CD14-positive monocyte (primary cell): ENCODE results near the gene EEPD1. TPM values are rescaled to one million over a fixed set of nuclear protein-coding genes. Genes with fewer than 3 reads are reported as not detected.

ENCODE experiments used
- DNase-seq, 3 donors: peaks; one replicate each; pipeline ENCODE4 v3.0.0-alpha.2; 2011 to 2022
- H2AFZ ChIP-seq: 2 replicates; pipeline ENCODE4 v1.6.0; 2012; ENCODE audit warnings: mild to moderate bottlenecking, low read depth, low read length, inconsistent platforms; ENCODE audit not compliant: insufficient read depth, poor library complexity, severe bottlenecking
- H3K27ac ChIP-seq, 2 donors: 1 replicate in 1 of 2; 2 replicates in 1 of 2; pipeline ENCODE4 v1.5.1; 2012 to 2013; ENCODE audit warnings: low read length in 2 of 2, control low read depth in 1 of 2, inconsistent platforms in 1 of 2, low read depth in 1 of 2, mild to moderate bottlenecking in 1 of 2
- H3K27me3 ChIP-seq, 2 donors: one replicate each; pipeline versions ENCODE4 v1.6.0 to v1.6.1; 2011 to 2013; ENCODE audit warnings: low read length in 2 of 2; ENCODE audit not compliant: control insufficient read depth in 2 of 2, insufficient read depth in 2 of 2
- H3K36me3 ChIP-seq, 2 donors: replicated peaks in 1 of 2; 1 replicate in 1 of 2; 2 replicates in 1 of 2; pipeline versions ENCODE4 v1.5.1 to v1.6.1; 2012 to 2013; ENCODE audit warnings: low read length in 2 of 2, control low read depth in 1 of 2, inconsistent platforms in 1 of 2, mild to moderate bottlenecking in 1 of 2; ENCODE audit not compliant: insufficient read depth in 2 of 2, control insufficient read depth in 1 of 2
- H3K4me1 ChIP-seq, 2 donors: 1 replicate in 1 of 2; 2 replicates in 1 of 2; pipeline versions ENCODE4 v1.5.1 to v1.6.1; 2012 to 2013; ENCODE audit warnings: low read length in 2 of 2, control low read depth in 1 of 2, inconsistent platforms in 1 of 2, mild to moderate bottlenecking in 1 of 2, moderate library complexity in 1 of 2; ENCODE audit not compliant: insufficient read depth in 2 of 2, control insufficient read depth in 1 of 2
- H3K4me2 ChIP-seq: replicated peaks from 2 replicates; pipeline ENCODE3; 2012; ENCODE audit warnings: low read length, moderate library complexity, mild to moderate bottlenecking; ENCODE audit not compliant: poor library complexity, severe bottlenecking; ENCODE audit errors: extremely low read depth
- H3K4me3 ChIP-seq, 3 experiments: fragments of 200-600 bp in 1 of 3; sonication (generic) in 1 of 3; replicated peaks in 1 of 3; 1 replicate in 2 of 3; 2 replicates in 1 of 3; pipeline ENCODE4 v1.5.1; 2011 to 2013; ENCODE audit warnings: low read length in 3 of 3, mild to moderate bottlenecking in 3 of 3, control low read depth in 2 of 3, low read depth in 2 of 3, inconsistent platforms in 1 of 3, moderate library complexity in 1 of 3
- H3K79me2 ChIP-seq: 2 replicates; pipeline ENCODE4 v1.6.0; 2012; ENCODE audit warnings: mild to moderate bottlenecking, control low read depth, inconsistent platforms, low read length, moderate library complexity; ENCODE audit not compliant: insufficient read depth
- H3K9ac ChIP-seq: 2 replicates; pipeline ENCODE4 v1.6.0; 2017; ENCODE audit warnings: low read length, mild to moderate bottlenecking; ENCODE audit not compliant: insufficient read depth, poor library complexity, severe bottlenecking
- H3K9me3 ChIP-seq, 2 donors: replicated peaks in 1 of 2; 1 replicate in 1 of 2; 2 replicates in 1 of 2; pipeline versions ENCODE4 v1.5.1 to v1.6.1; 2012 to 2013; ENCODE audit warnings: low read length in 2 of 2, control low read depth in 1 of 2; ENCODE audit not compliant: control insufficient read depth in 1 of 2, insufficient read depth in 1 of 2
- H4K20me1 ChIP-seq: 2 replicates; pipeline ENCODE4 v1.6.0; 2012; ENCODE audit warnings: mild to moderate bottlenecking, low read length, control low read depth, moderate library complexity; ENCODE audit not compliant: insufficient read depth
- H3K27ac Mint-ChIP-seq, 7 donors: one replicate each; pipeline ENCODE4 v1.8.0; 2020; ENCODE audit warnings: mild to moderate bottlenecking in 7 of 7, mixed read lengths in 7 of 7, moderate library complexity in 6 of 7, inconsistent platforms in 2 of 7
- H3K27me3 Mint-ChIP-seq, 3 donors: one replicate each; pipeline ENCODE4 v1.8.0; 2021 to 2022; ENCODE audit warnings: low read depth in 3 of 3, mild to moderate bottlenecking in 3 of 3, mixed read lengths in 3 of 3, moderate library complexity in 3 of 3, inconsistent platforms in 1 of 3
- H3K36me3 Mint-ChIP-seq, 2 donors: one replicate each; pipeline ENCODE4 v1.8.0; 2020; ENCODE audit warnings: mixed read lengths in 2 of 2, inconsistent platforms in 1 of 2, mild to moderate bottlenecking in 1 of 2
- H3K4me1 Mint-ChIP-seq: one replicate; pipeline ENCODE4 v1.8.0; 2020; ENCODE audit warnings: mild to moderate bottlenecking, mixed read lengths
- H3K4me3 Mint-ChIP-seq, 2 donors: one replicate each; pipeline ENCODE4 v1.8.0; 2020; ENCODE audit warnings: mild to moderate bottlenecking in 2 of 2, mixed read lengths in 2 of 2, moderate library complexity in 1 of 2
- H3K9me3 Mint-ChIP-seq, 7 donors: one replicate each; pipeline ENCODE4 v1.8.0; 2020 to 2022; ENCODE audit warnings: mixed read lengths in 7 of 7, mild to moderate bottlenecking in 6 of 7, moderate library complexity in 6 of 7, inconsistent platforms in 2 of 7
- WGBS: methylation state at CpG from one replicate; pipeline ENCODE4 v1.1.5; 2013; ENCODE audit warnings: missing lambda C conversion rate; ENCODE audit not compliant: insufficient coverage; 5-methylcytosine and 5-hydroxymethylcytosine counted together
- intact Hi-C, 2 donors: fragments of 100-400 bp; cut with micrococcal nuclease; formaldehyde crosslinking; loops; one replicate each; pipeline versions ENCODE4 v1.15.0 to v1.15.1; 2023
- polyA plus RNA-seq, 3 donors: library from polyadenylated mRNA; depleted of rRNA in 1 of 3; unstranded in 2 of 3; stranded (reverse) in 1 of 3; fragments of 300-500 nt in 2 of 3; fragments of >200 nt in 1 of 3; fragmentation: Illumina TruSeq in 2 of 3; gene quantifications; 1 replicate in 2 of 3; 2 replicates in 1 of 3; pipeline ENCODE4 v1.2.3, GENCODE V29; 2012 to 2021
- TF ChIP-seq, protein P1 (sequence below): fragments of 200-600 bp; IDR thresholded peaks from one replicate; pipeline ENCODE4 v1.8.0; 2022; ENCODE audit warnings: antibody characterized with exemption, mild to moderate bottlenecking

The EEPD1 gene
- polyA plus RNA-seq, 3 donors, result 8.6 to 14.4 (median 12.6) TPM

DNA sequence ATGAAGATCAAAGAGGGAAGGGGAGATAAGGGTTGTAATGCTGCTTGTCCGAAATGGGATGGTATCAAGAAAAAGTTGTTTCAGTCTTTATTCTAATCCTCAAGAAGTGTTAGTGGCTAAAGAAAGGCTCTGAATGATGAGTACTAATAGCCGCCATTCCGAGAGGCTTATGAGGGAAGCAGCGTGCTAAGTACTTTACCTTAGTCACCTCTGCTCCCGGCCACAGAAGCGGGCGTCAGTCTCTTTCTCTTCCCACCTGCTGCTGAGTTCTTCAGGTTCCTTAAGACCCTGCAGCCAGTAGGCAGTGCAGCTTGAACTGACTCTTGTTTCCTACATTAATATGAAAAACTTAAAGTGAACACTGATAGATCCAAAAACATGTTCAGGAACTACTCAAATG lies 73.1 kb downstream of the EEPD1 start:
- WGBS, result 98% methylated on average over 7 of the region's 7 CpGs
- peaks cover 3 to 8% of the 10 kb centered on the region in 2 donors for H3K36me3 Mint-ChIP-seq
- no peak for DNase-seq
- intact Hi-C loops, result no loop called here
- H3K4me3 Mint-ChIP-seq, result no peak overlapping the region
- TF ChIP-seq, protein P1, sequence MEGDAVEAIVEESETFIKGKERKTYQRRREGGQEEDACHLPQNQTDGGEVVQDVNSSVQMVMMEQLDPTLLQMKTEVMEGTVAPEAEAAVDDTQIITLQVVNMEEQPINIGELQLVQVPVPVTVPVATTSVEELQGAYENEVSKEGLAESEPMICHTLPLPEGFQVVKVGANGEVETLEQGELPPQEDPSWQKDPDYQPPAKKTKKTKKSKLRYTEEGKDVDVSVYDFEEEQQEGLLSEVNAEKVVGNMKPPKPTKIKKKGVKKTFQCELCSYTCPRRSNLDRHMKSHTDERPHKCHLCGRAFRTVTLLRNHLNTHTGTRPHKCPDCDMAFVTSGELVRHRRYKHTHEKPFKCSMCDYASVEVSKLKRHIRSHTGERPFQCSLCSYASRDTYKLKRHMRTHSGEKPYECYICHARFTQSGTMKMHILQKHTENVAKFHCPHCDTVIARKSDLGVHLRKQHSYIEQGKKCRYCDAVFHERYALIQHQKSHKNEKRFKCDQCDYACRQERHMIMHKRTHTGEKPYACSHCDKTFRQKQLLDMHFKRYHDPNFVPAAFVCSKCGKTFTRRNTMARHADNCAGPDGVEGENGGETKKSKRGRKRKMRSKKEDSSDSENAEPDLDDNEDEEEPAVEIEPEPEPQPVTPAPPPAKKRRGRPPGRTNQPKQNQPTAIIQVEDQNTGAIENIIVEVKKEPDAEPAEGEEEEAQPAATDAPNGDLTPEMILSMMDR, result no peak
- Histone ChIP-seq H4K20me1 (no peaks in the 10 kb centered on the region), H3K27me3 (no peaks in the 10 kb centered on the region), H3K4me3 (no peak overlapping the region), H3K27ac (no peak overlapping the region), H3K4me1 (no peaks in the 10 kb centered on the region), H2AFZ (no peak overlapping the region), H3K4me2 (no peak overlapping the region), H3K79me2 (no peaks in the 10 kb centered on the region), H3K36me3 (no peaks in the 10 kb centered on the region), H3K9me3 (no peaks in the 10 kb centered on the region), H3K9ac (no peak overlapping the region)
- H3K27ac Mint-ChIP-seq, result no peak overlapping the region
- peaks cover 0 to 6% (median 4%) of the 10 kb centered on the region in 3 donors for H3K27me3 Mint-ChIP-seq
- H3K9me3 Mint-ChIP-seq, result no peaks in the 10 kb centered on the region
- no peaks in the 10 kb centered on the region for H3K4me1 Mint-ChIP-seq

DNA sequence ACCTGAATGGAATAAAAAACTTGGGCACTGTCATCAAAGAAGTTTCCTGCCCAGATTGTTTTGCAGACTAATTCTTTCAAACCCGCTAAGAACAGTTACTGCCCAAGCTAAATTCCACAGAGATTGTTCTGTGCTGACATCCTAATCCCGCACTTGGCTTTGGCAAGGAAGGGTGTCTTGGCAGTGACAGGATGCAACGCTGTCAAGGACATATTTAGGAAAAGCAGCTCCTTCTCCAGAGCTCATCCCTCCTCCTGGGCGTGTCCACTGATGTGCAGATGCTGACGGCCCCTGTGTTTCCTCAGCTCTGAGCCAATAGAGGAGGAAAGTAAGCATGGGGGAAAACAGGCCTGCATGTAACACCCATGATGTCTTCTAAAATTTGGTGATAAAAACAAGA lies 74.2 kb downstream of the EEPD1 start:
- WGBS, result 98% methylated on average over 5 of the region's 5 CpGs
- intact Hi-C loops, result no loop called here
- Mint-ChIP-seq H3K4me3 (no peak overlapping the region), H3K9me3 (no peaks in the 10 kb centered on the region), H3K27ac (no peak overlapping the region), H3K27me3 (peaks cover 0 to 6% (median 6%) of the 10 kb centered on the region in 3 donors), H3K36me3 (peaks cover 3 to 5% of the 10 kb centered on the region in 2 donors), H3K4me1 (no peaks in the 10 kb centered on the region)
- Histone ChIP-seq H3K36me3 (no peaks in the 10 kb centered on the region), H3K4me1 (no peaks in the 10 kb centered on the region), H3K27me3 (no peaks in the 10 kb centered on the region), H3K4me3 (no peak overlapping the region), H3K4me2 (no peak overlapping the region), H3K79me2 (no peaks in the 10 kb centered on the region), H3K9ac (no peak overlapping the region), H3K27ac (no peak overlapping the region), H2AFZ (no peak overlapping the region), H3K9me3 (no peaks in the 10 kb centered on the region), H4K20me1 (no peaks in the 10 kb centered on the region)
- TF ChIP-seq, protein P1, result no peak
- DNase-seq, result no peak
